ENCODE measurements around the gene CGGBP1.

Gene CGGBP1

DNA sequence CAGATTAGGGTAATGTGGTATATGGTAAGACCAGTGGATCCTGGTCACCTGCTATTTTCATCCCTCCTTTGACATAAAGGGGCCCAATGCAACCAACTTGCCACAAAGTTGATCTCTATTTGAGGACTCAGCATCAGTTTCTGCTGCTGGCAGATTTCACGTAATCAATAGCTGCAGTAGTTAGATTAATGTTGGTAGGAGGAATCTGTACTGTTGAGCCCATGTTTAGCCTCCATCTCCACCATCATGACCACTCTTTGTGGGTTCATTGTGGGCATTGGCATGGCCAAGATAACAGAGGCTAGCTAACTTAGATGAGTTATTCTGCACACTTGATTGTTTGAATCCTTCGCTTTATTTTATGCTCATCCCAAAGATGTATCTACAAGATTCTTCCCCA, 29.9 kb downstream of the CGGBP1 start:
- TF ChIP-seq, protein P1, sequence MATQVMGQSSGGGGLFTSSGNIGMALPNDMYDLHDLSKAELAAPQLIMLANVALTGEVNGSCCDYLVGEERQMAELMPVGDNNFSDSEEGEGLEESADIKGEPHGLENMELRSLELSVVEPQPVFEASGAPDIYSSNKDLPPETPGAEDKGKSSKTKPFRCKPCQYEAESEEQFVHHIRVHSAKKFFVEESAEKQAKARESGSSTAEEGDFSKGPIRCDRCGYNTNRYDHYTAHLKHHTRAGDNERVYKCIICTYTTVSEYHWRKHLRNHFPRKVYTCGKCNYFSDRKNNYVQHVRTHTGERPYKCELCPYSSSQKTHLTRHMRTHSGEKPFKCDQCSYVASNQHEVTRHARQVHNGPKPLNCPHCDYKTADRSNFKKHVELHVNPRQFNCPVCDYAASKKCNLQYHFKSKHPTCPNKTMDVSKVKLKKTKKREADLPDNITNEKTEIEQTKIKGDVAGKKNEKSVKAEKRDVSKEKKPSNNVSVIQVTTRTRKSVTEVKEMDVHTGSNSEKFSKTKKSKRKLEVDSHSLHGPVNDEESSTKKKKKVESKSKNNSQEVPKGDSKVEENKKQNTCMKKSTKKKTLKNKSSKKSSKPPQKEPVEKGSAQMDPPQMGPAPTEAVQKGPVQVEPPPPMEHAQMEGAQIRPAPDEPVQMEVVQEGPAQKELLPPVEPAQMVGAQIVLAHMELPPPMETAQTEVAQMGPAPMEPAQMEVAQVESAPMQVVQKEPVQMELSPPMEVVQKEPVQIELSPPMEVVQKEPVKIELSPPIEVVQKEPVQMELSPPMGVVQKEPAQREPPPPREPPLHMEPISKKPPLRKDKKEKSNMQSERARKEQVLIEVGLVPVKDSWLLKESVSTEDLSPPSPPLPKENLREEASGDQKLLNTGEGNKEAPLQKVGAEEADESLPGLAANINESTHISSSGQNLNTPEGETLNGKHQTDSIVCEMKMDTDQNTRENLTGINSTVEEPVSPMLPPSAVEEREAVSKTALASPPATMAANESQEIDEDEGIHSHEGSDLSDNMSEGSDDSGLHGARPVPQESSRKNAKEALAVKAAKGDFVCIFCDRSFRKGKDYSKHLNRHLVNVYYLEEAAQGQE (IDR thresholded peaks at IDR 0.05; ENCODE audit: insufficient read depth in 1 of 2, low read depth in 2 of 2, low read length in 2 of 2), result no peak
- TF ChIP-seq POLR2AphosphoS5 (IDR thresholded peaks at IDR 0.05; ENCODE audit: low read depth, low read length), result no peak
- no peak for TF ChIP-seq SIN3A (IDR thresholded peaks at IDR 0.05; ENCODE audit: borderline replicate concordance, insufficient read depth, low read length)
- TF ChIP-seq FOXP2 (optimal IDR thresholded peaks at IDR 0.05; ENCODE audit: borderline replicate concordance, extremely low read depth, extremely low read length, insufficient read depth), result no peak
- TF ChIP-seq TAF1 (IDR thresholded peaks at IDR 0.05; ENCODE audit: borderline replicate concordance, insufficient read depth, low read length), result no peak

DNA sequence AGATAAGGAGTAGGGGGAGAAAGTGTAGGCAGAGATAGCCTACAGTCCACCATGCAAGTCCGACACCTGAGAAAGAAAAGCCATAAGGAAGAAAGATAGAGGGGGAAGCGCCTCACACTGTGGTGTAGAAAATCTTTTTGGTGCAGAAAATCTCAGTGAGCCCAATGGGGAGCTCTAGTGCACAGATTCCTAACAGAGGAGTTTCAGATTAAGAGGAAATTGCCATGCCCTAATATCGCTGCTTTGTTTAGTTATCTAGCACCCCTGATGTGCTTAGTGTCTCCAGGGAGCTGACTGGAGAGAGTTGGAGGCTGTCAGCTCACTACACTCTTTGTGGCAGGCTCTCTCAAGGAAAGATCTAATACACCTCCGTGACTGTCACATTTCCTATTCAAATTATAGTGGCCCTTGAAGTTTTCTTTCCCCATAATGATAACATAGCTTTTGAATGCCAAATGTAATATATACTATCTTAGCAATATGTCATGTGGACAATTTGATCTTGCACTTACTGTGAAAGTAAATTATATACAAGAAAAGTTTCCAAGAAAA, 33.7 kb downstream of the CGGBP1 start:
- no peak for TF ChIP-seq POLR2AphosphoS5 (IDR thresholded peaks at IDR 0.05; ENCODE audit: low read depth, low read length)
- no peak for TF ChIP-seq FOXP2 (optimal IDR thresholded peaks at IDR 0.05; ENCODE audit: borderline replicate concordance, extremely low read depth, extremely low read length, insufficient read depth)
- no peak for TF ChIP-seq TAF1 (IDR thresholded peaks at IDR 0.05; ENCODE audit: borderline replicate concordance, insufficient read depth, low read length)
- TF ChIP-seq, protein P1 (IDR thresholded peaks at IDR 0.05; ENCODE audit: insufficient read depth in 1 of 2, low read depth in 2 of 2, low read length in 2 of 2), result no peak
- TF ChIP-seq SIN3A (IDR thresholded peaks at IDR 0.05; ENCODE audit: borderline replicate concordance, insufficient read depth, low read length), result no peak

DNA sequence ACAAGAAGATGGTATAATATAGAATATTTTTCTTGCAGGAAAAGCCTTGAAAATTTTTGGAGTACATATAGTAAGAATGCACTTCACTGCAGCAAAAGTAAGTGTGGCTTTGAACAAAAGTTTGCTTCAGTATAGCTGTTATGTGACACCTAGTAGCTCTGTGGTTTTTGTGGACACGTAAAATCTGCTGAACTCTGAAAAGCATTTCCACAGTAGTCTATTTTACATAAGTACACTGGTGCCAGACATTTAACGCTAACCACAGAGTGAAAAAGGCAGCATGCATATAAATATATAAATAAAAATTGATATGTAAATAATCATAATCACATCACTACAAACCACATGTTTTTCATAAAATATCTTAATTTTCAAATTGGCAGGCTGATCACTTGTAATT, 39.8 kb downstream of the CGGBP1 start:
- TF ChIP-seq FOXP2 (optimal IDR thresholded peaks at IDR 0.05; ENCODE audit: borderline replicate concordance, extremely low read depth, extremely low read length, insufficient read depth), result no peak
- TF ChIP-seq POLR2AphosphoS5 (IDR thresholded peaks at IDR 0.05; ENCODE audit: low read depth, low read length), result no peak
- no peak for TF ChIP-seq SIN3A (IDR thresholded peaks at IDR 0.05; ENCODE audit: borderline replicate concordance, insufficient read depth, low read length)
- no peak for TF ChIP-seq TAF1 (IDR thresholded peaks at IDR 0.05; ENCODE audit: borderline replicate concordance, insufficient read depth, low read length)
- TF ChIP-seq, protein P1 (IDR thresholded peaks at IDR 0.05; ENCODE audit: insufficient read depth in 1 of 2, low read depth in 2 of 2, low read length in 2 of 2), result no peak

DNA sequence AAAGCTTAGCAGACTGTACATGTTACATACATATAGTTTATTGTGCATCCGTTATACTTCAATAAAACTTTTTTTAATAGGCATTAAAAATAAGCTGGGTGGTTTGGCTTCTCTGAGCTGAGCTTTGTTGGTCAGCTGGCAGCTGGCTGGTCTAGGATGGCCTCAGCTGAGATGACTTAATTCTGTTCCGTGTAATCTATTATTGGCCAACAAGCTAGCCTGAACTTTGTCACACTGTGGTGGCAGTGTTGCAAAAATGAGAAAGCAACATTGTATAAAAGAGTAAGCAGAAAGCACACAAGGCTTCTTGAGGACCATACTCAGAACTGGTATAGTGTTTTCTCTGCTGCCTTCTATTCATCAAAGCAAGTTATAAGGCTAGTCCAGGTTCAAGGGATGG, 45.2 kb downstream of the CGGBP1 start:
- TF ChIP-seq SIN3A (IDR thresholded peaks at IDR 0.05; ENCODE audit: borderline replicate concordance, insufficient read depth, low read length) (no peak), TAF1 (IDR thresholded peaks at IDR 0.05; ENCODE audit: borderline replicate concordance, insufficient read depth, low read length) (no peak), FOXP2 (optimal IDR thresholded peaks at IDR 0.05; ENCODE audit: borderline replicate concordance, extremely low read depth, extremely low read length, insufficient read depth) (no peak)
- TF ChIP-seq, protein P1 (IDR thresholded peaks at IDR 0.05; ENCODE audit: insufficient read depth in 1 of 2, low read depth in 2 of 2, low read length in 2 of 2), result no peak

DNA sequence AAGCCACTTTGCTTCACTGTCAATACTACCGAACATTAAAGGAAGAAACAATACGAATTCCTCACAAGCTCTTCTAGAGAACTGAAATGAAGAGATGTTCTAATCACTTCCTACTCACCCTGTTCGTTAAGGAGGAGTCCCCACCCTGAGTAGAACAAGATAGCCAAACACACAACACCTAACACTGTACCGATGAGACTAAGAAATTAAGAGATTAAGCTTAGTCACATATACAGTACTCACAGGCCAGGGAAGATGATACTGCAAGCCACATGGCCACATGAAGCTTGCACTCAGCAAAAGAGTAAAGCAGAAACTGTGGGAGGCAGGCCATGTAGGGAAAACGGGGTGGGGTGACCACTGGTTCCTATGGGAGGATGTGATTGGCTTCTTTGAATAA, 48.0 kb downstream of the CGGBP1 start:
- TF ChIP-seq TAF1 (IDR thresholded peaks at IDR 0.05; ENCODE audit: borderline replicate concordance, insufficient read depth, low read length), result no peak
- TF ChIP-seq, protein P1 (IDR thresholded peaks at IDR 0.05; ENCODE audit: insufficient read depth in 1 of 2, low read depth in 2 of 2, low read length in 2 of 2), result no peak
- no peak for TF ChIP-seq FOXP2 (optimal IDR thresholded peaks at IDR 0.05; ENCODE audit: borderline replicate concordance, extremely low read depth, extremely low read length, insufficient read depth)
- no peak for TF ChIP-seq SIN3A (IDR thresholded peaks at IDR 0.05; ENCODE audit: borderline replicate concordance, insufficient read depth, low read length)
- no peak for TF ChIP-seq POLR2AphosphoS5 (IDR thresholded peaks at IDR 0.05; ENCODE audit: low read depth, low read length)
